SK-N-MC (cell line): ENCODE data around the gene DTNBP1.
"Not testable (repeated sequence)": the region's sequence is repeated elsewhere in the genome, so short reads cannot be mapped to it uniquely, and the experiment has no call there.

Source experiments
- DNase-seq: peaks from one replicate; pipeline ENCODE4 v3.0.0-alpha.2; 2011; ENCODE audit warnings: low read depth, low spot score
- H3K27ac ChIP-seq: fragments of 200-600 bp; sonication (generic); 2 replicates; pipeline ENCODE4 v1.5.1; 2016; ENCODE audit warnings: mixed run types
- H3K36me3 ChIP-seq: fragments of 200-600 bp; sonication (generic); 2 replicates; pipeline ENCODE4 v1.6.1; 2017; ENCODE audit warnings: antibody characterized with exemption, low read length, mixed read lengths; ENCODE audit not compliant: insufficient read depth
- H3K4me3 ChIP-seq: fragments of 200-600 bp; sonication (generic); 2 replicates; pipeline ENCODE4 v1.5.1; 2016
- H3K9ac ChIP-seq: fragments of 200-600 bp; sonication (generic); 2 replicates; pipeline ENCODE4 v1.8.0; 2017; ENCODE audit warnings: mixed run types, mixed read lengths; ENCODE audit not compliant: insufficient read length
- H3K9me3 ChIP-seq: fragments of 200-600 bp; sonication (generic); 2 replicates; pipeline ENCODE4 v1.6.1; 2017; ENCODE audit warnings: low read depth, mild to moderate bottlenecking, antibody characterized with exemption, low read length, moderate library complexity, mixed read lengths
- EZH2 ChIP-seq: fragments of 200-600 bp; sonication (generic); IDR thresholded peaks from one replicate; pipeline ENCODE4 v1.6.1; 2017; ENCODE audit warnings: antibody characterized with exemption
- FOXP2 ChIP-seq: optimal IDR thresholded peaks from 2 replicates; pipeline ENCODE3; 2011; ENCODE audit warnings: mild to moderate bottlenecking, moderate library complexity; ENCODE audit not compliant: insufficient read depth; ENCODE audit errors: extremely low read length, control extremely low read depth
- POLR2AphosphoS5 ChIP-seq: IDR thresholded peaks from 2 replicates; pipeline ENCODE4 v1.6.1; 2012; ENCODE audit warnings: mild to moderate bottlenecking, low read depth, low read length, borderline replicate concordance

DTNBP1 gene

GRCh38 chr6:15551262-15551661 is 111.6 kb downstream of the DTNBP1 start:
- Histone ChIP-seq H3K4me3 (no peak overlapping the region), H3K36me3 (no peaks in the 10 kb centered on the region), H3K9me3 (no peaks in the 10 kb centered on the region), H3K9ac (no peak overlapping the region), H3K27ac (no peak overlapping the region)
- TF ChIP-seq POLR2AphosphoS5 (no peak), FOXP2 (no peak), EZH2 (no peak)
- DNase-seq = no peak

- no peak overlapping the region for H3K4me3 ChIP-seq
- H3K36me3 ChIP-seq = no peaks in the 10 kb centered on the region
- H3K27ac ChIP-seq = no peak overlapping the region
- TF ChIP-seq FOXP2 = no peak
- no peak overlapping the region for H3K9ac ChIP-seq
- no peaks in the 10 kb centered on the region for H3K9me3 ChIP-seq
- DNase-seq = no peak
Measured at GRCh38 chr6:15550546-15551123, 112.2 kb downstream of the DTNBP1 start.

GRCh38 chr6:15549371-15549770 is 113.5 kb downstream of the DTNBP1 start:
- no peak for DNase-seq
- TF ChIP-seq EZH2 = no peak
- TF ChIP-seq POLR2AphosphoS5 = no peak
- TF ChIP-seq FOXP2 = no peak

GRCh38 chr6:15547400-15547799 is 115.4 kb downstream of the DTNBP1 start:
- H3K27ac ChIP-seq = peak overlapping the region; percentile 61
- TF ChIP-seq EZH2 (no peak), FOXP2 (peak; percentile 92), POLR2AphosphoS5 (0 out of 2 replicates have a peak, but pooled peaks have one; percentile 47)

More at GRCh38 chr6:15549371-15549770, 113.5 kb downstream of the DTNBP1 start:
- Histone ChIP-seq H3K36me3 (no peaks in the 10 kb centered on the region), H3K9ac (no peak overlapping the region), H3K9me3 (no peaks in the 10 kb centered on the region), H3K27ac (no peak overlapping the region), H3K4me3 (no peak overlapping the region)

DNA sequence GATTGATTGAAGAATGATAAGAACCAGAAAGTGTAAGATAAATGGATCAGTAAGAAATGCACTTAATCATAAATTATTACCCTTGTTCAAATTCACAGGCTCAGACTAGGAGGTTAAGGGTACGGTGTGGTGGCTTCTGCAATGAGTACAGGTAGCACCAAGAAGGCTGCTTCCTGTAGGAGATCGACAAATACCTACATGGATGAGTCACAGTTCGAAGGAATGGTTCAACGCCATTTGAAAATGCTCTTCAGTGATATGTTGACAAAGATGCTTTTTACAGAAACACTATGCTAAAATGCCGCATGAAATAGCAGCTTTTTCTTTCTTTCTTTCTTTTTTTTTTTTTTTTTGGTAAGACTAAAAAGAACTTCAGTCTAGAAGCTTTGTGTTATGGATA is 116.2 kb downstream of the DTNBP1 start:
- Histone ChIP-seq H3K36me3 (0 out of 2 replicates have a peak, but pooled peaks cover 3% of the 10 kb centered on the region), H3K9me3 (no peaks in the 10 kb centered on the region), H3K27ac (peak overlapping the region; percentile 30; the same call in 1 of the 2 replicates), H3K9ac (no peak overlapping the region), H3K4me3 (no peak overlapping the region)
- TF ChIP-seq POLR2AphosphoS5 = no peak
- TF ChIP-seq FOXP2 = no peak
- TF ChIP-seq EZH2 = no peak
- no peak for DNase-seq

More at GRCh38 chr6:15547400-15547799, 115.4 kb downstream of the DTNBP1 start:
- 0 out of 2 replicates have a peak, but pooled peaks cover 3% of the 10 kb centered on the region for H3K36me3 ChIP-seq
- DNase-seq = peak; percentile 85
- no peaks in the 10 kb centered on the region for H3K9me3 ChIP-seq
- H3K4me3 ChIP-seq = peak overlapping the region; percentile 50
- H3K9ac ChIP-seq = no peak overlapping the region

DNA sequence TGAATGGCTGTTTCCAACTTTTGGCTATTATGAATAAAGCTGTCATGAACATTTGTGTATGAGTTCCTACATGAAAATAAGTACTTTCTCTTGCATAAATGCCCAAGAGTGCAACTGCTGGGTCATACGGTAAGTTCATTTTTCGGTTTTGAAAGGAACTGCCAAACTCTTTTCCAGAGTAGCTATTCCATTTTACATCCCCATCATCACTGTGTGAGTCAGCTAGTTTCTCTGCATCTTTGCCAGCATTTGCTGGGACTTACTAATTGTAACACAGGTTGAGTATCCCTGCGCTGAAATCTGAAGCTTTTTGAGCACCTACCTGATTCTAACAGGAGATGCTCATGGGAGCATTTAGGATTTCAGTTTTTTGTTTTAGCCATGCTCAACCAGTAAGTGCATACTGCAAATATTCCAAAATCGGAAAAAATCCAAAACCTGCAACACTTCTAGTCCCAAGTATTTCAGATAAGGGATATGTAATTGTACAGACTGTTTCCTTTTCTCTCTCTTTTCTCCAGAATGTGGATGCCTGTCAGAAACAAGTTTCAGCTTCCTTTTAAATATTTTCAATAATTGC is 118.4 kb downstream of the DTNBP1 start:
- Histone ChIP-seq H3K9ac (no peak overlapping the region), H3K9me3 (no peaks in the 10 kb centered on the region), H3K4me3 (no peak overlapping the region), H3K27ac (no peak overlapping the region), H3K36me3 (0 out of 2 replicates have a peak, but pooled peaks cover 3% of the 10 kb centered on the region)
- DNase-seq = no peak
- no peak for TF ChIP-seq FOXP2
- no peak for TF ChIP-seq EZH2
- no peak for TF ChIP-seq POLR2AphosphoS5

DNA sequence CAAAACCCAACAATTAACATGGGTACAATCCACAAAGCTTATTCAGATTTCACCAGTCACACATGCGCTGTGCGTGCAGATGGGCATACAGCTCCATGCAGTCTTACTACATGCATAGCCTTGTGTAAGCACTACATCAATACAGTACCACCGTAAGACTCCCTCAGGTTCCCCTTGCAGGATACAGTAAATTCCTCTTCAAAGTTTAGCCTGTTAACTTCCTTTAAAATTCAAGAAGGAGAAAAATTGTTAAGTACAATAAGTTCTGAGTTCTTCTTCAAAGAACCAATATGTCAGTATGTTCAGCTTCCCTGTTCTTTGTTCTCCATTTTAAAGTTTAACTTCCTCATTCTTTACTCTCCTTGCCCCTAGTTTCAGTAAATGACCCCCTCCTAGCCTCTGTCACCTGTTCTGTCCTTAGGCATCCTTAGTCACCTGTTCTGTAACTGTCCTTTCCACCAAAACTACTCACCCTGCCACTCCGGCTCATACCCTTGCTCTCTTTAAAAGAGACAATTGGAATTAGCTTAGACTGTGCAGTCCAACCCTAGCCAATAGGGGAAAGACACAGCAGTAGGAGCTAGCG is 119.4 kb downstream of the DTNBP1 start:
- not testable (repeated sequence) for H3K4me3 ChIP-seq, H3K9ac ChIP-seq, DNase-seq, H3K9me3 ChIP-seq, H3K36me3 ChIP-seq, H3K27ac ChIP-seq

DNA sequence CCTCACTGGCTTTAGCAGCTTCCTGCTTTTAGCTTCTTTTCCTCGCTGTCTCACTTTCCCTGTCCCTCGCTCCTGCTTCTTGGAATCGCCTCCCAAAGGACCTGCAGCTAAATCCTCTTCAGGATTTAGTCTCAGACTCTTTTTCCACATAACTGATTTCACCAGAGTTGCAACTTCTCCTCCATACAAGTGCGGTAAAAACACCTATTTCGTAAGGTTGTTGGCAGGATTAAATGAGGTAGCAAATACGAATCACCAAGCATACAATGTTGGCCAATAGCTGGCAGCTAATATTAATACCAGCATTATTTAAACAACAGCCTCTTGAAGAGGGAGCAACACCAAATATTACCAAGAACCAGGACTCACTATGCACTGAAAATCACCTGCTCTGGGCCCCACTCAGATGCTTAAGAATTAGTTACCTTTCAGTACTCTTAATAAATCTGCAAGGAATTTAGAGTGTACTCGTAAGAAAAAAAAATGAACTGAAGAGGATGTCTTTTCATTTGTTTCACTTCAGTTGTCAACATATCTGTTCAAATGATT is 123.0 kb downstream of the DTNBP1 start:
- no peak for TF ChIP-seq POLR2AphosphoS5
- TF ChIP-seq FOXP2 = no peak
- no peak for TF ChIP-seq EZH2
- Histone ChIP-seq H3K4me3 (no peak overlapping the region), H3K9me3 (no peaks in the 10 kb centered on the region), H3K27ac (peak overlapping the region; percentile 25; the same call in 1 of the 2 replicates), H3K9ac (no peak overlapping the region), H3K36me3 (0 out of 2 replicates have a peak, but pooled peaks cover 3% of the 10 kb centered on the region)
- no peak for DNase-seq
